ACC112 (cell line): Measurements from ENCODE around the gene C9orf43.
"Not testable (repeated sequence)": the region's sequence is repeated elsewhere in the genome, so short reads cannot be mapped to it uniquely, and the experiment has no call there.

ENCODE experiments used
- H2AFZ ChIP-seq: fragments of 200-600 bp; sonication (generic); one replicate; pipeline ENCODE4 v1.6.0; 2017; ENCODE audit warnings: antibody characterized with exemption, low read length; ENCODE audit not compliant: unreplicated experiment
- H3K27ac ChIP-seq: fragments of 200-600 bp; sonication (generic); 2 replicates; pipeline ENCODE4 v1.5.1; 2014; ENCODE audit warnings: low read depth, mild to moderate bottlenecking, antibody characterized with exemption, low read length, moderate library complexity
- H3K27me3 ChIP-seq: fragments of 200-600 bp; sonication (generic); 2 replicates; pipeline ENCODE4 v1.6.1; 2014; ENCODE audit warnings: mild to moderate bottlenecking, antibody characterized with exemption, low read length, moderate library complexity, mixed read lengths; ENCODE audit not compliant: insufficient read depth
- H3K36me3 ChIP-seq: fragments of 200-600 bp; sonication (generic); 2 replicates; pipeline ENCODE4 v1.6.1; 2016; ENCODE audit warnings: mild to moderate bottlenecking, antibody characterized with exemption, low read length, moderate library complexity, mixed read lengths; ENCODE audit not compliant: insufficient read depth
- H3K4me1 ChIP-seq: fragments of 200-600 bp; sonication (generic); one replicate; pipeline ENCODE4 v1.6.1; 2016; ENCODE audit warnings: low read length, mixed read lengths; ENCODE audit not compliant: insufficient read depth, unreplicated experiment, control insufficient read depth
- H3K4me3 ChIP-seq: fragments of 200-600 bp; sonication (generic); 2 replicates; pipeline ENCODE4 v1.5.1; 2014; ENCODE audit warnings: mild to moderate bottlenecking, low read depth, low read length
- H3K79me2 ChIP-seq: fragments of 200-600 bp; sonication (generic); one replicate; pipeline ENCODE4 v1.6.0; 2016; ENCODE audit warnings: low read length; ENCODE audit not compliant: control insufficient read depth, unreplicated experiment, insufficient read depth

C9orf43 gene

GRCh38 chr9:113425072-113425471 lies 14.5 kb downstream of the C9orf43 start:
- Histone ChIP-seq H2AFZ (no peak overlapping the region), H3K27me3 (no peaks in the 10 kb centered on the region; the same call in 1 of the 2 replicates), H3K4me1 (no peaks in the 10 kb centered on the region), H3K4me3 (no peak overlapping the region), H3K79me2 (no peaks in the 10 kb centered on the region), H3K36me3 (no peaks in the 10 kb centered on the region), H3K27ac (no peak overlapping the region)

- Histone ChIP-seq H2AFZ (no peak overlapping the region), H3K4me3 (no peak overlapping the region), H3K4me1 (no peaks in the 10 kb centered on the region), H3K79me2 (no peaks in the 10 kb centered on the region), H3K36me3 (no peaks in the 10 kb centered on the region), H3K27me3 (no peaks in the 10 kb centered on the region; the same call in 1 of the 2 replicates), H3K27ac (no peak overlapping the region)
Observed at GRCh38 chr9:113426701-113427100, 16.2 kb downstream of the C9orf43 start.

- Histone ChIP-seq H3K27ac (peak overlapping the region; percentile 28), H3K79me2 (no peaks in the 10 kb centered on the region), H2AFZ (no peak overlapping the region), H3K36me3 (no peaks in the 10 kb centered on the region), H3K27me3 (peaks cover under 1% of the 10 kb centered on the region; the same call in 1 of the 2 replicates), H3K4me3 (no peak overlapping the region), H3K4me1 (no peaks in the 10 kb centered on the region)
Observed at GRCh38 chr9:113427629-113428028, 17.1 kb downstream of the C9orf43 start.

- H3K27me3 ChIP-seq, result peaks cover 5% of the 10 kb centered on the region; the same call in 1 of the 2 replicates
- H2AFZ ChIP-seq, result no peak overlapping the region
- H3K79me2 ChIP-seq, result no peaks in the 10 kb centered on the region
- H3K36me3 ChIP-seq, result no peaks in the 10 kb centered on the region
- no peak overlapping the region for H3K27ac ChIP-seq
- no peak overlapping the region for H3K4me3 ChIP-seq
- H3K4me1 ChIP-seq, result no peaks in the 10 kb centered on the region
Observed at GRCh38 chr9:113428062-113428615, 17.6 kb downstream of the C9orf43 start.

- Histone ChIP-seq H2AFZ (no peak overlapping the region), H3K4me3 (no peak overlapping the region), H3K36me3 (no peaks in the 10 kb centered on the region), H3K27ac (no peak overlapping the region), H3K27me3 (peaks cover 9% of the 10 kb centered on the region; the same call in 1 of the 2 replicates), H3K79me2 (no peaks in the 10 kb centered on the region), H3K4me1 (no peaks in the 10 kb centered on the region)
Observed at GRCh38 chr9:113431191-113431590, 20.6 kb downstream of the C9orf43 start.

GRCh38 chr9:113436728-113437515 lies 26.4 kb downstream of the C9orf43 start:
- no peaks in the 10 kb centered on the region for H3K36me3 ChIP-seq
- H2AFZ ChIP-seq, result no peak overlapping the region
- peaks cover 9% of the 10 kb centered on the region; the same call in 1 of the 2 replicates for H3K27me3 ChIP-seq
- no peaks in the 10 kb centered on the region for H3K79me2 ChIP-seq
- H3K4me1 ChIP-seq, result no peaks in the 10 kb centered on the region
- H3K27ac ChIP-seq, result no peak overlapping the region
- H3K4me3 ChIP-seq, result no peak overlapping the region

GRCh38 chr9:113437716-113438115 lies 27.2 kb downstream of the C9orf43 start:
- not testable (repeated sequence) for H3K27me3 ChIP-seq, H3K4me1 ChIP-seq, H3K36me3 ChIP-seq, H3K4me3 ChIP-seq, H2AFZ ChIP-seq, H3K27ac ChIP-seq, H3K79me2 ChIP-seq

GRCh38 chr9:113444736-113445135 lies 34.2 kb downstream of the C9orf43 start:
- Histone ChIP-seq H3K36me3 (no peaks in the 10 kb centered on the region), H3K4me1 (no peaks in the 10 kb centered on the region), H3K27ac (no peak overlapping the region), H3K4me3 (no peak overlapping the region), H3K79me2 (no peaks in the 10 kb centered on the region), H2AFZ (no peak overlapping the region), H3K27me3 (no peaks in the 10 kb centered on the region)

- H3K4me3 ChIP-seq, result no peak overlapping the region
Observed at GRCh38 chr9:113446323-113446740, 35.8 kb downstream of the C9orf43 start.

GRCh38 chr9:113449376-113449775 lies 38.8 kb downstream of the C9orf43 start:
- Histone ChIP-seq H3K4me1 (no peaks in the 10 kb centered on the region), H3K4me3 (no peak overlapping the region), H3K27ac (no peak overlapping the region), H2AFZ (no peak overlapping the region), H3K79me2 (no peaks in the 10 kb centered on the region), H3K27me3 (no peaks in the 10 kb centered on the region), H3K36me3 (no peaks in the 10 kb centered on the region)

More at GRCh38 chr9:113446323-113446740, 35.8 kb downstream of the C9orf43 start:
- Histone ChIP-seq H3K27ac (no peak overlapping the region), H3K36me3 (no peaks in the 10 kb centered on the region), H3K4me1 (no peaks in the 10 kb centered on the region), H3K79me2 (no peaks in the 10 kb centered on the region), H2AFZ (no peak overlapping the region), H3K27me3 (no peaks in the 10 kb centered on the region)

- Histone ChIP-seq H3K27me3 (no peaks in the 10 kb centered on the region), H2AFZ (no peak overlapping the region), H3K27ac (no peak overlapping the region), H3K79me2 (no peaks in the 10 kb centered on the region), H3K4me1 (peaks cover 20% of the 10 kb centered on the region), H3K4me3 (no peak overlapping the region), H3K36me3 (no peaks in the 10 kb centered on the region)
Observed at GRCh38 chr9:113452113-113452605, 41.6 kb downstream of the C9orf43 start.
